Measurements from ENCODE around the gene BCAR3.

GRCh38 chr1:93588206-93588605 is 93.4 kb downstream of the BCAR3 start:
- no peak for TF ChIP-seq CTCF (IDR thresholded peaks at IDR 0.05)
- no peak for TF ChIP-seq POLR2A (IDR thresholded peaks at IDR 0.05)

Measured in Peyer's patch (tissue), 4 donors.